WTC11 (cell line): ENCODE measurements around the gene NEK10.

ENCODE experiments used
- CTCF ChIP-seq: fragments of 200-600 bp; IDR thresholded peaks from 2 replicates; pipeline ENCODE4 v1.8.0; 2022; ENCODE audit warnings: antibody characterized with exemption
- RORB ChIP-seq: fragments of 250-450 bp; sonication (Bioruptor Pico); IDR thresholded peaks from 2 replicates; pipeline ENCODE4 v1.9.0; 2021; ENCODE audit warnings: mild to moderate bottlenecking
- TEAD1 ChIP-seq: sonication (generic); formaldehyde crosslinking; IDR thresholded peaks from 2 replicates; pipeline ENCODE4 v1.8.0; 2022; ENCODE audit warnings: mild to moderate bottlenecking, missing genetic modification reagents
- ZNF317 ChIP-seq: sonication (generic); formaldehyde crosslinking; IDR thresholded peaks from 2 replicates; pipeline ENCODE4 v1.8.1; 2023; ENCODE audit warnings: low read depth, mild to moderate bottlenecking, moderate library complexity, missing genetic modification reagents, borderline replicate concordance
- ZNF532 ChIP-seq: fragments of 250-450 bp; sonication (Bioruptor Pico); IDR thresholded peaks from 2 replicates; pipeline ENCODE4 v1.9.0; 2021; ENCODE audit warnings: mild to moderate bottlenecking, borderline replicate concordance

GRCh38 chr3:27354588-27355203 is 14.5 kb downstream of the NEK10 start:
- TF ChIP-seq TEAD1 (CRISPR knock-in tag) (no peak), CTCF (no peak), ZNF317 (CRISPR knock-in tag) (no peak), ZNF532 (CRISPR knock-in tag) (no peak), RORB (CRISPR knock-in tag) (no peak)
